K562 (cell line): ENCODE measurements around the gene NKAIN4. TPM values are rescaled to one million over a fixed set of nuclear protein-coding genes. Genes with fewer than 3 reads are reported as not detected.
A peak's percentile ranks its signal among the peaks of the same experiment; 100 is the strongest.

Source experiments
- ARID2 ChIP-seq: fragments of 450-650 bp; IDR thresholded peaks from 2 replicates; pipeline ENCODE4 v1.6.1; 2017; ENCODE audit warnings: antibody characterized with exemption, mild to moderate bottlenecking
- CEBPG ChIP-seq, 3 experiments: fragments of 200-800 bp in 1 of 3; sonication (Bioruptor generic) in 1 of 3; sonication (generic) in 1 of 3; formaldehyde crosslinking in 1 of 3; IDR thresholded peaks in 2 of 3; conservative IDR thresholded peaks in 1 of 3; 2 replicates each; pipeline versions ENCODE4 v1.6.1 to v1.8.0; 2016 to 2022; ENCODE audit warnings: missing compliant biosample characterization in 2 of 3, missing genetic modification characterization in 2 of 3, mild to moderate bottlenecking in 1 of 3, missing genetic modification reagents in 1 of 3
- CREB1 ChIP-seq, 2 experiments: sonication (generic) in 1 of 2; formaldehyde crosslinking in 1 of 2; IDR thresholded peaks; 2 replicates each; pipeline versions ENCODE4 v1.6.1 to v1.8.0; 2012 to 2022; ENCODE audit warnings: inconsistent platforms in 1 of 2, mild to moderate bottlenecking in 1 of 2, missing genetic modification reagents in 1 of 2, moderate library complexity in 1 of 2
- CREM ChIP-seq: IDR thresholded peaks from 2 replicates; pipeline ENCODE4 v1.6.1; 2014; ENCODE audit warnings: antibody characterized with exemption, low read depth
- DIDO1 ChIP-seq: fragments of 450-650 bp; IDR thresholded peaks from 2 replicates; pipeline ENCODE4 v1.6.1; 2016; ENCODE audit warnings: low read depth, missing biosample characterization, missing genetic modification characterization
- E2F4 ChIP-seq: sonication (generic); formaldehyde crosslinking; IDR thresholded peaks from 2 replicates; pipeline ENCODE4 v1.8.0; 2022; ENCODE audit warnings: mild to moderate bottlenecking, low read depth, missing genetic modification reagents
- ELF1 ChIP-seq: fragments of 200-800 bp; sonication (Bioruptor generic); IDR thresholded peaks from 2 replicates; pipeline ENCODE4 v1.6.1; 2016; ENCODE audit warnings: missing genetic modification characterization, missing compliant biosample characterization
- FOXA3 ChIP-seq, 2 experiments: fragments of 450-650 bp in 1 of 2; sonication (generic) in 1 of 2; formaldehyde crosslinking; IDR thresholded peaks in 1 of 2; conservative IDR thresholded peaks in 1 of 2; 2 replicates each; pipeline versions ENCODE4 v1.4.0 to v1.8.0; 2020 to 2022; ENCODE audit warnings: mild to moderate bottlenecking in 2 of 2, missing genetic modification reagents in 1 of 2
- GABPB1 ChIP-seq: sonication (generic); formaldehyde crosslinking; IDR thresholded peaks from 2 replicates; pipeline ENCODE4 v1.8.0; 2022; ENCODE audit warnings: mild to moderate bottlenecking, missing genetic modification reagents
- POLR3A ChIP-seq: IDR thresholded peaks from 2 replicates; pipeline ENCODE4 v1.6.1; 2011; ENCODE audit warnings: borderline replicate concordance, mild to moderate bottlenecking, moderate library complexity; ENCODE audit not compliant: insufficient read length, insufficient read depth; ENCODE audit errors: extremely low read depth
- RBM14 ChIP-seq: fragments of 200-400 bp; formaldehyde crosslinking; IDR thresholded peaks from 2 replicates; pipeline ENCODE4 v1.6.1; 2018; ENCODE audit warnings: low read depth, mild to moderate bottlenecking, low read length, moderate library complexity, borderline replicate concordance; ENCODE audit not compliant: insufficient read depth
- ZMIZ1 ChIP-seq, 2 experiments: fragments of 150-350 bp in 1 of 2; IDR thresholded peaks; 2 replicates each; pipeline ENCODE4 v1.6.1; 2012 to 2016; ENCODE audit warnings: low read depth in 2 of 2, low read length in 2 of 2, mild to moderate bottlenecking in 1 of 2, moderate library complexity in 1 of 2
- ZNF431 ChIP-seq: sonication (generic); formaldehyde crosslinking; IDR thresholded peaks from 2 replicates; pipeline ENCODE4 v1.8.0; 2022; ENCODE audit warnings: mild to moderate bottlenecking, missing genetic modification reagents
- polyA plus RNA-seq, 8 experiments: library from polyadenylated mRNA; depleted of rRNA in 4 of 8; stranded (reverse) in 5 of 8; unstranded in 3 of 8; fragments of >200 nt; fragmentation: Nextera tagmentation in 2 of 8; fragmentation: Illumina TruSeq in 1 of 8; extraction: Ambion mirVana in 2 of 8; extraction: Trizol in 1 of 8; gene quantifications; 2 replicates each; pipeline versions ENCODE4 v1.2.1 to v1.2.3, GENCODE V29; 2011 to 2014; ENCODE audit warnings: inconsistent platforms in 1 of 8, missing spikeins in 1 of 8
- total RNA-seq, 7 experiments: library from RNA; depleted of rRNA in 6 of 7; stranded (reverse); fragments of >200 nt in 6 of 7; fragmentation: Illumina TruSeq in 2 of 7; extraction: Trizol in 2 of 7; gene quantifications; 2 replicates each; pipeline versions ENCODE4 v1.2.1 to v1.2.3, GENCODE V29; 2011 to 2021; ENCODE audit warnings: low replicate concordance in 1 of 7

The NKAIN4 gene
- total and polyA plus RNA-seq, 9 of the 15 experiments (the other 6 are each of a cell fraction or from before 2014, with no cell fraction given) = not detected

- no peak for TF ChIP-seq GABPB1 (CRISPR knock-in tag)
- TF ChIP-seq RBM14 = no peak
- no peak for TF ChIP-seq ZMIZ1 (IDR thresholded peaks at IDR 0.05; ENCODE audit: low read depth in 2 of 2, low read length in 2 of 2)
- TF ChIP-seq CEBPG (CRISPR knock-in tag; IDR thresholded peaks at IDR 0.05) = no peak
- no peak for TF ChIP-seq CEBPG (tag; conservative IDR thresholded peaks at IDR 0.05 in 1 of 2, IDR thresholded peaks at IDR 0.05 in 1 of 2)
- TF ChIP-seq ELF1 (tag) = no peak
- TF ChIP-seq ARID2 = no peak
- no peak for TF ChIP-seq E2F4
- TF ChIP-seq CREM = peak; percentile 66
- no peak for TF ChIP-seq ZNF431 (CRISPR knock-in tag)
- TF ChIP-seq CREB1 (IDR thresholded peaks at IDR 0.05) = 0 out of 2 replicates have a peak, but pooled peaks have one; percentile 18
- TF ChIP-seq CREB1 (CRISPR knock-in tag; IDR thresholded peaks at IDR 0.05) = no peak
- no peak for TF ChIP-seq FOXA3 (CRISPR knock-in tag; conservative IDR thresholded peaks at IDR 0.05 in 1 of 2, IDR thresholded peaks at IDR 0.05 in 1 of 2)
- no peak for TF ChIP-seq POLR3A
- TF ChIP-seq DIDO1 (tag) = no peak
These were observed 19.5 kb upstream of the NKAIN4 start (continued) for GRCh38 chr20:63273635-63274380.
